ENCODE results near the gene COMT.

DNA sequence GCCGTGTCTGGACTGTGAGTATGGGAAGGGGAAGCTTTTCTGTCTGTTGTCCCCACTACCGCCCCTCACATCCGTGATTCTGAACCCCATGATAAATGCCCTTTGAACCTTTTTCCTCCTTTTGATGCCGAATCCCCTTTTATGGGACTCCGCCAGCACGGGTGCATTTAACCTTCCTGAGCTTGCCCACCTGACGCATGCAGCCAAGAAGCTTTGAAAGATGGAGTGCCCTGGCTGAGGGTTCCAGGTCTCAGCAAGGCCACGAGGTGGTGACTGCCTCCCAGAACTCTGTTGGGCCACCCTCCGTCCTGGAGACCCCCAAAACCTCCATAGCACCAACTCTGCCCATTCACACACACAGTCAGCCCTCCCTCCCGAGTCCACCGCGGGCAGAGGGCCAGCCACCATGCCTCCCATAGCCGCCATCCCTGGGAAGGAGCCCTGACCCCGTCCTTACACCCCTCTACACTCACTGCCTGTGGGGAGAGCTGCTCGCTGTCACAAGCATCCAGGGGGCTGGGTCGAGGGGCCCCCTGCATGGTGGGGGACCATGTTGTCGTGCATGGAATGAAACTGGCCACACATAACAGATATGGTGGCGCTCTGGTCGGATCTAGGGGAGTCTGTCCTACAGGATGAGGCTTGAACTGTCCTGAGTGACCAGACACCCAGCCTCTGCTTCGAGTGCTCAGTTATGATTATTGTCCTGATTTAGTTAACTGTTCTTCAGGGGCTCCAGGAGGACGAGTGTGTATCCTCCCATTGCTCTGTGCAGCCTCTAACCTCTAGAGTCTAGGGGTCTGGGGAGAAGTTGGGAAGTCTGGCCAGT is 822 bp upstream of the COMT start:
- TF ChIP-seq EZH2phosphoT487 (IDR thresholded peaks at IDR 0.05; ENCODE audit: insufficient read depth, low read depth) = no peak
- no peak for TF ChIP-seq EZH2 (IDR thresholded peaks at IDR 0.05; ENCODE audit: insufficient read depth, poor library complexity, severe bottlenecking)
